ENCODE results near the gene COL13A1.

Gene COL13A1

GRCh38 chr10:69880301-69881081 lies 78.8 kb downstream of the COL13A1 start:
- Mint-ChIP-seq H3K4me1 (ENCODE audit: low read depth) (no peaks in the 10 kb centered on the region), H3K4me3 (no peak overlapping the region), H3K36me3 (ENCODE audit: low read depth) (no peaks in the 10 kb centered on the region), H3K9me3 (no peaks in the 10 kb centered on the region), H3K27me3 (peaks cover 31% of the 10 kb centered on the region), H3K27ac (no peak overlapping the region)
- DNase-seq = no peak

- Mint-ChIP-seq H3K27me3 (peaks cover 31% of the 10 kb centered on the region), H3K4me1 (ENCODE audit: low read depth) (no peaks in the 10 kb centered on the region)
Measured at GRCh38 chr10:69881202-69881601, 79.5 kb downstream of the COL13A1 start.

GRCh38 chr10:69883310-69884023 lies 81.8 kb downstream of the COL13A1 start:
- Mint-ChIP-seq H3K4me1 (ENCODE audit: low read depth) (no peaks in the 10 kb centered on the region), H3K27ac (no peak overlapping the region), H3K27me3 (peaks cover 31% of the 10 kb centered on the region), H3K36me3 (ENCODE audit: low read depth) (no peaks in the 10 kb centered on the region), H3K4me3 (no peak overlapping the region), H3K9me3 (no peaks in the 10 kb centered on the region)
- no peak for DNase-seq

More at GRCh38 chr10:69881202-69881601, 79.5 kb downstream of the COL13A1 start:
- Mint-ChIP-seq H3K9me3 (no peaks in the 10 kb centered on the region), H3K27ac (no peak overlapping the region), H3K36me3 (ENCODE audit: low read depth) (no peaks in the 10 kb centered on the region), H3K4me3 (no peak overlapping the region)
- DNase-seq = no peak

DNA sequence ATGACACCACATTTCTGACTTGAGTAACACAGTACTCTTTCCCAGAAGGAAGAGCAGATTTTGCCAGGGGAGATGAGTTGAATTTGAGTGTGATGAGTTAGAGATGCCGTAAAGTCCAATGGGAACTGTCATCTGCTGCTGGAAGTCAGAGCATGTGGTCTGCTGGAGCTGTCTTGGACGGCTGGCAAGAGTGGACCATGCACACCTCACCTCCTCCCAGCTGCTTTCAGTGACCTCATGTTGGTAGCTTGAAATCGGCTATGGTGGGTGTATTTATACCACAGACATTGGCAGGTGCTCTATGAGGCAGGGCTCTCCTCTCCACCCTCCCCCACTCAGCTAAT lies 82.3 kb downstream of the COL13A1 start:
- H3K27ac Mint-ChIP-seq = no peak overlapping the region

GRCh38 chr10:69884686-69885085 lies 83.0 kb downstream of the COL13A1 start:
- Mint-ChIP-seq H3K27me3 (peaks cover 24% of the 10 kb centered on the region), H3K4me3 (no peak overlapping the region), H3K36me3 (ENCODE audit: low read depth) (no peaks in the 10 kb centered on the region), H3K4me1 (ENCODE audit: low read depth) (no peaks in the 10 kb centered on the region), H3K9me3 (no peaks in the 10 kb centered on the region), H3K27ac (no peak overlapping the region)
- DNase-seq = no peak

More for the DNA sequence above, 82.3 kb downstream of the COL13A1 start:
- H3K4me1 Mint-ChIP-seq (ENCODE audit: low read depth) = no peaks in the 10 kb centered on the region
- peaks cover 31% of the 10 kb centered on the region for H3K27me3 Mint-ChIP-seq
- H3K36me3 Mint-ChIP-seq (ENCODE audit: low read depth) = no peaks in the 10 kb centered on the region
- no peaks in the 10 kb centered on the region for H3K9me3 Mint-ChIP-seq
- no peak overlapping the region for H3K4me3 Mint-ChIP-seq
- no peak for DNase-seq

DNA sequence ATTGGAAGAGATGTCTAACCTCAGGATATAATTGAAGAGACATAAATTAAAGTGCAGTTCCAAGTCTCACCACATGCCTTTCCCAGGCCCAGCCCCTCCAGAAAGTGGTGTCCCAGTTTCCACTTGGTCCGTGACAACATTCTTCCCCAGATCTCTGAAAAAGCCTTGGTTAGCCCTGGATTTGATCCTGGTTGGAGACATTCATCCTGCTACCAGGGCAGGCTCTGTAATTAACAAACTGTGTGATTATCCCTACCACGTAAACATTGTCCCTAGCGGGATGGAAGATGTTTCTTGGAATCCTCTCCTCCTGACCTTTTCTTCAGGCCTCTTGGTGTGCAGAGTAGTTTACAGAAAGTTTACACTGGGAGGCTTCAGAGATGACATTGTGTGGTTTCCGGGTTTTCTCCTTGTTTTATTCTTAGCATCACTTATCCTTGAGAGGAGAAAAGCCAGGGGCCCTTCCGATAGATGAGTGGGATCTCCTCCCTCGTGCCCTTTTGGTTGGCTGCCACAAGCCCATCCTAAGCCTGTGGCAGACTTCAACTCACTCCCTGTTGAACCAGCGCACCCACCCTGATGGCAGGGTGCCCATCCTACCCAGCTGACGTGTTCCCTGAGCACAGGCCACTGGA lies 83.8 kb downstream of the COL13A1 start:
- H3K36me3 Mint-ChIP-seq (ENCODE audit: low read depth) = no peaks in the 10 kb centered on the region
- DNase-seq = no peak
- H3K4me1 Mint-ChIP-seq (ENCODE audit: low read depth) = no peaks in the 10 kb centered on the region
- no peak overlapping the region for H3K27ac Mint-ChIP-seq
- no peak overlapping the region for H3K4me3 Mint-ChIP-seq
- no peaks in the 10 kb centered on the region for H3K9me3 Mint-ChIP-seq
- H3K27me3 Mint-ChIP-seq = peaks cover 18% of the 10 kb centered on the region

GRCh38 chr10:69888882-69889584 lies 87.3 kb downstream of the COL13A1 start:
- no peak overlapping the region for H3K4me3 Mint-ChIP-seq
- H3K9me3 Mint-ChIP-seq = no peaks in the 10 kb centered on the region
- no peaks in the 10 kb centered on the region for H3K4me1 Mint-ChIP-seq (ENCODE audit: low read depth)
- no peak overlapping the region for H3K27ac Mint-ChIP-seq
- no peaks in the 10 kb centered on the region for H3K36me3 Mint-ChIP-seq (ENCODE audit: low read depth)
- H3K27me3 Mint-ChIP-seq = no peaks in the 10 kb centered on the region
- no peak for DNase-seq

DNA sequence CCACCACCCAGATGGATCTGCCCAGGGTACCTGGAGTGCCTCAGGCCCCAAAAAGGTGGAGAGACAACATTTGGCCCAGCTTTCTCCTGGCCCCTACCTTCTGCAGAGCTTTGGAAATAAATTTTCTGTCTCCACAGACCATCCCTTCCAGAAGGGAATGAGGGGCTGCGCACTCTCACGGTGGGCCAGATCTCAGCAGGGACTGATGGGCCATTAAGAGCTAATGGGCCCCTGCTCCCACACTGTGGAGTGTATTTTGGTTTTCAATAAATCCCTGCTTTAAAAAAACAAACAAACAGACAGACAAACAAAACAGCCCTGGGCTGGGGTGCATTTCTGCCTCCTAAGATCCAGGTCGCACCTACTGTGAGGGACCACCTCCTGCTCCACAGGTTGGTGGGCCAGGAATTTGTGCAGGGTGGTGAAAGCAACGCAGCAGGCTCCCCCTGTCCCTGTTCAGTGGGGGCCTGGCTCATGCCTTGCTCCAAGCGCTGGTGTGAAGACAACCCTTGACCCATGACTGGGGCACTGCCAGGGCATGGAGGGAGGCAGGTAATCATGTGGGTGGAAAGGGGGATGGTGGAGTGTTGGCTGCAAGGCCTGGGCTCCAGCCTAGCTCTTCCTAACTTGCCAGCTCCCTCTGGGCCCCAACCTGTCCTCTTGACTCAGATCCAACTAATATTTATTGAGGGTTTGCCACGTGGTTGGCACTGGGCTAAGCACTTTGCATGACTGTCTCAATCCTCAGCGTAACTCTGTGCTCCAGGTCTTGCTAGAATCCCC lies 88.5 kb downstream of the COL13A1 start:
- Mint-ChIP-seq H3K4me3 (no peak overlapping the region), H3K27ac (no peak overlapping the region), H3K9me3 (no peaks in the 10 kb centered on the region), H3K36me3 (ENCODE audit: low read depth) (no peaks in the 10 kb centered on the region), H3K4me1 (ENCODE audit: low read depth) (no peaks in the 10 kb centered on the region), H3K27me3 (no peaks in the 10 kb centered on the region)
- no peak for DNase-seq

DNA sequence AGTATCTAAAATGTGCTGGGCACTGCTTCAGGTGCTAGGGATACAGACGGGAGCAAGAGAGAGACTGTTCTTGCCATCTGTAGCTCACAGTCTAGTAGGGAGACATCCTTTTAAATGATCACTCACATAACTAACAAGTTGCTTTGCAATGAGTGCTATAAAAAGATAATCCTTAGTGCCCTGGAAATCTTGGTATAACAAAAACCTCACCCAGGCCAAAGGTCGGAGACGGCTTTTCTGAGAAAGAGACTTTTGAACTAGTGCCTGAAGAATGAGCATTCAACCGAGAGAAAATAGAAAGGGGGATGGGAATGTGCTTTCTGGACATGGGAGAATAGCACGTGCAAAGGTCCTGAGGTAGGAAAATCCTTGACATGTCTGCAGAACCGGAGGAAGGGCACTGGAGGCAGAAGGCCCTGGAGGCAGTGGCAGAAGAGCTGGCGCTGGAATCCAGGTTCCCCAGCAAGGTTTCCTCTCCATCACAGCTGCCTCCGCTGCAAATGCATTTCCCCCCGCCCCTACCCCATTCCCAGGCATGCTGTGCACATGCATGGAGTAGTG lies 89.4 kb downstream of the COL13A1 start:
- no peak for DNase-seq
- H3K36me3 Mint-ChIP-seq (ENCODE audit: low read depth) = no peaks in the 10 kb centered on the region
- H3K27me3 Mint-ChIP-seq = peaks cover 2% of the 10 kb centered on the region
- H3K4me1 Mint-ChIP-seq (ENCODE audit: low read depth) = no peaks in the 10 kb centered on the region
- H3K9me3 Mint-ChIP-seq = no peaks in the 10 kb centered on the region
- no peak overlapping the region for H3K4me3 Mint-ChIP-seq
- H3K27ac Mint-ChIP-seq = no peak overlapping the region

DNA sequence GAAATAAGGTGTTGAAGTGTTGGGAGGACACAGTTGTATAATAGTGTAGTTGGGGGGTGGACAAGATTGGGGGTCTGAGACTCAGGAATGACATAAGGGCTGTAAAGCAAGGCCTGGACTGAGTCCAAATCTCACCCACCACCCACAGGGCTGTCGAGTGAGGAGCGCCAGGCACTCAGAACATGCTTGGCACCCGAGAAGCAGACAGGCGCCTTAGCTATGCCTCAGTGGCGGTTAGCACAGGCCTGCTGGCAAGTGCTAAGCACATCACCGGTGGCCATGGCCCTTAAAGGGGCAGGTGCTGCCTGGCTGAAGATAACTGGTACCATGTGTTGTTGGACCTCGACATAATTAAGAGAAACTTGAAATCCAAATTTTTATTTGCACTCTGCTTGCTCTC lies 90.7 kb downstream of the COL13A1 start:
- Mint-ChIP-seq H3K36me3 (ENCODE audit: low read depth) (no peaks in the 10 kb centered on the region), H3K27ac (no peak overlapping the region), H3K4me1 (ENCODE audit: low read depth) (no peaks in the 10 kb centered on the region), H3K9me3 (no peaks in the 10 kb centered on the region), H3K27me3 (peaks cover 2% of the 10 kb centered on the region), H3K4me3 (no peak overlapping the region)
- no peak for DNase-seq

DNA sequence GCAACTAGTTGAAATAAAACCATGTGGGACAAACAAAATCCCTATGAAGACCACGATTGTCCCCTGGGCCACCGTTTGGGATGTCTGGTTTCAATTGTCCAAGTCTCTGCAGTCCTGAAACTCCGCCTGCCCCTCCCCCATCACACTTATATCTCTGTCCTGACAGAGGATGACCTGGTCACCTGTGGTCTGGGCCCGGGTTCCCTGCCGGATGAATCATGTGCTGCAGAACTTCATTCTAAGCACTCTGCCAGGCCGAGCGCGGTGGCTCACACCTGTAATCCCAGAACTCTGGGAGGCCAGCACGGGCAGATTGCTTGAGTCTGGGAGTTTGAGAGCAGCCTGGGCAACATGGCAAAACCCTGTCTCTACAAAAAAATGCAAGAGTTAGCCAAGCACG lies 91.1 kb downstream of the COL13A1 start:
- Mint-ChIP-seq H3K27ac (no peak overlapping the region), H3K4me3 (no peak overlapping the region), H3K4me1 (ENCODE audit: low read depth) (no peaks in the 10 kb centered on the region), H3K36me3 (ENCODE audit: low read depth) (no peaks in the 10 kb centered on the region), H3K9me3 (no peaks in the 10 kb centered on the region), H3K27me3 (peaks cover 2% of the 10 kb centered on the region)
- no peak for DNase-seq

DNA sequence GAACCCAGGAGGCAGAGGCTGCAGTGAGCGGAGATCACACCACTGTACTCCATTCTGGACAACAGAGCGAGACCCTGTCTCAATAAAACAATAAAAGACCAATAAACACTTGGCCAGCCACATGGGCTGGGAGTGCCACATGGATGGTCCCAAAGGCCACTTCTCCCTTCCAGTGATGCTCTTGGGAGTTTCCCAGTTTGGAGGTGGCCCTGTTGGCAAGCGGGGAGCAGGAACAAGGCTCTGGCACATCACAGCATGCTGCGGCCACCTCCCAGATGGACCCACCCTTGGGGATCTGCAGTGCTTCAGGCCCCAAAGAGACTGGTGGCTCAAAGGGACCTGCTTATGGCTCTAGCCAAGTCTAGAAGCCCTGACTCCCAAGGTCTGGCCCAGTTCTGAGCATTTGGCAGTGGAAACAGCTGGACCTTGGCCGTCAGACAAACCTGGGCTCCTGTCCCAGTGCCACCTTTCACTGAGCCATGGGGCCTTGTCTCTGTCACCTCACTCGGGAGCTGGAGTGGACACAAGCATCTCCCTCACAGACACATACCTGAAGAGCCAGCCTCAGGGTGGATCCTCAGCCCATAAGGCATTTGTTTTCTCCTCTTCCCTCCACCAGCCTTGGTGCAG lies 91.7 kb downstream of the COL13A1 start:
- peaks cover 2% of the 10 kb centered on the region for H3K27me3 Mint-ChIP-seq
- H3K4me1 Mint-ChIP-seq (ENCODE audit: low read depth) = no peaks in the 10 kb centered on the region
- H3K9me3 Mint-ChIP-seq = no peaks in the 10 kb centered on the region
- no peaks in the 10 kb centered on the region for H3K36me3 Mint-ChIP-seq (ENCODE audit: low read depth)
- H3K4me3 Mint-ChIP-seq = no peak overlapping the region
- DNase-seq = no peak
- no peak overlapping the region for H3K27ac Mint-ChIP-seq

DNA sequence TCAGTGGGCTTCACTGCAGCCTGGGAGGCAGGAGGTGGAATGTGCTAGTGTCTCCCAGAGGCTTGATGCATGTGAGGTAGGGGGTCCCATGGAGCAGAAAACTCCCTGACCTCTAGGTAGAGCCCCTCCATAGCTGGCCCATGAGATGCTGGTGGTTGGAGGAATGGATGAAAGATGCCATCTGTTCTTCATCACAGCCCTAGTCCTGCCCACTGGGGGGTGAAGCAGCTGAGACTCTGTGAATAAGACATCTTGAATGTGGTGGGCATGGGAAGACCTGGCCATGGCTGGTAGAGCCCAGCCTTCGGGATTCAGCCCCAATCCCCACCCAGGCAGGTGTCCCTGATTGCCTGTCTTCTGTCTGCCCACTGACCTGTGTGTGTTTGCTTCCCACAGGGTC lies 92.5 kb downstream of the COL13A1 start:
- peaks cover 2% of the 10 kb centered on the region for H3K27me3 Mint-ChIP-seq
- H3K4me3 Mint-ChIP-seq = no peak overlapping the region
- no peaks in the 10 kb centered on the region for H3K36me3 Mint-ChIP-seq (ENCODE audit: low read depth)
- no peaks in the 10 kb centered on the region for H3K4me1 Mint-ChIP-seq (ENCODE audit: low read depth)
- DNase-seq = no peak
- H3K27ac Mint-ChIP-seq = no peak overlapping the region
- H3K9me3 Mint-ChIP-seq = no peaks in the 10 kb centered on the region
